SKM-1 treated with dmso at 0.1 percent for 144 hours (cell line): ENCODE data around the gene PFKL.
"Not testable (repeated sequence)": the region's sequence is repeated elsewhere in the genome, so short reads cannot be mapped to it uniquely, and the experiment has no call there.

Source experiments
- DNase-seq: peaks from one replicate; lab custom pipeline; 2025; ENCODE audit not compliant: unreplicated experiment; lab: John Stamatoyannopoulos, UW

PFKL gene

DNA sequence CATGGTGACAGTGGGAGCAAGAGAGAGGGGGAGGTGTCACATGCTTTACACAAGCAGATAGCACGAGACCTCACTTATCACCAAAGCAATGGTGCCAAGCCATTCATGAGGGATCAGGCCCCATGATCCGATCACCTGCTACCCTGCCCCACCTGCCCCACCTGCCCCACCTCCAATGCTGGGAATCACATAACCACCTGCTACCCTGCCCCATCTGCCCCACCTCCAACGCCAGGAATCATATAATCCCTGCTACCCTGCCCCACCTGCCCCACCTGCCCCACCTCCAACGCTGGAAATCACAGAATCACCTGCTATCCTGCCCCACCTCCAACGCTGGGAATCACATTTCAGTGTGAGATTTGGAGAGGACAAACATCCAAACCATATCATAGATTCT, 24.8 kb upstream of the PFKL start:
- no peak for DNase-seq

DNA sequence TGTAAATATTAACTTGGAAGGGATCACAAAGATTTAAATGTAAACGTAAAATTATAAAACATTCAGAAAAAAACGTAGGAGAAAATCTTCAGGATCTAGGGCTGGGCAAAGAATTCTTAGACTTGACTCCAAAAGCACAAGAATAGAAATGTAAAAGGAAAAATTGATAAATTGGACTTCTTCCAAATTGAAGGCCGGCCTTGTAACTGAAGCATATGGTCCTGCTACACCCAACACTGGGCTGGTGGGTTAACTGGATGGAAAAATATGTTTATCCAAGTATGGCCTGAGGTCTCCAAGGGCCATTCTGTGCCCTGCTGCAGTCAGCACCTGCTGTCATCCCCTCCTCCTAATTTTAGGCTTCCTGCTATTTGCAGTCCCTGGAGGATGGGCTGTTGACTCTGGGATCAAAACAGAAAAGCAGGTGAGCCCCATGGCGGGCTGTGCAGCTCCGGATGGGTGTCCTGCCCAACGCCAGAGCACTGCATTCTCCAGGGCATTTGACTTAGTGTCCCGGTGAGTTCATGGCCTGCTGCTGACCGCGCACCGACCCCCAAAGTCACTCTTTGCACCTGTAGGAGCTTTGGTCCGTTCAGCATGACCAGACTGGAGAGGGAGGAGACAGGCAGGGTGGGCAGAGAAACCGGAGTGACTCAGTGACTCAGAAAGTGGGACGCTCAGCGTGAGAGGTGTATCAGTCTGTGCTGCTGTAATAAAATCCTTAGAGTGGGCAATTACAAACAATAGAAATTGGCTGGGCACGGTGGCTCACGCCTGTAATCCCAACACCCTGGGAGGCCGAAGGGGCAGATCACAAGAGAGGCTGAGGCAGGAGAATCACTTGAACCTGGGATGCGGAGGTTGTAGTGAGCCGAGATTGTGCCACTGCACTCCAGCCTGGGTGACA, 20.2 kb upstream of the PFKL start:
- DNase-seq = no peak

DNA sequence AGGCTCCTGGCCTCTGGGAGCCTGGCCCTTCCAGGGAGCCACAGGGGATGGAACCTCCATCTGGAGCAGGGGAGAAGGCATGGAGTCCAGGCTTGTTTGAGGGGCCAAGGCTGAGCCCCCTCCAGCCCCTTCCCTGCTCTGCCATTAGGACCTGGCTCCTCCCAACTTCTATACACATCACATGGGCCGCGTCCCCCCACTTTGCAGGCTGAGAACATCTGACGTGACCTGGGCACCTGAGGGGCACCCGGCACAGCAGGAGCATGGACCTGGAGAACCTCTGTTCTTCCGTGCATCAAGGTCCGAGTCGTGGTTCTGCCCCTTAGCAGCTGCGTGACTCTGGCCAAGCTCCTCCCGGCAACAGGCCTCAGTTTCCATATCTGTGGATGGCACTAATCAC, 18.1 kb upstream of the PFKL start:
- no peak for DNase-seq

DNA sequence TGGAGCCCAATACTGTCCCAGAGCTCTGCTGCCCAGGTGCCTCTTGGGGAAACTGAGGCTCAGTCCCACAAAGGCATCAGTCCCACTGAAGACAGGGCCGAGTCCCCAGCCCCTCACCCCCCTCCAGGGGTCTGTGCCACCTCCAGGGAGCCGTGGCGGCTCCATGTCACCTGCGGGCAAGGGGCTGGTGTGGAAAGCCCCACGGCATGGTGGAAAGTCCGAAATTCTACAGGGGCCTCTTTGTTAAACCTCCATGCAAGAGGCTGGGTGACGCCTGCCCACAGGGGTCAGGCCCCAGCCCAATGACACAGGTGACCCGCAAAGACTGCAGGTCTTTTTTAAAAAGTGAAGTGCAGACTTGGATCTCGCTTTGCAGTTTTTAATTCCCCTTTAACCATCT, 17.5 kb upstream of the PFKL start:
- DNase-seq = no peak

DNA sequence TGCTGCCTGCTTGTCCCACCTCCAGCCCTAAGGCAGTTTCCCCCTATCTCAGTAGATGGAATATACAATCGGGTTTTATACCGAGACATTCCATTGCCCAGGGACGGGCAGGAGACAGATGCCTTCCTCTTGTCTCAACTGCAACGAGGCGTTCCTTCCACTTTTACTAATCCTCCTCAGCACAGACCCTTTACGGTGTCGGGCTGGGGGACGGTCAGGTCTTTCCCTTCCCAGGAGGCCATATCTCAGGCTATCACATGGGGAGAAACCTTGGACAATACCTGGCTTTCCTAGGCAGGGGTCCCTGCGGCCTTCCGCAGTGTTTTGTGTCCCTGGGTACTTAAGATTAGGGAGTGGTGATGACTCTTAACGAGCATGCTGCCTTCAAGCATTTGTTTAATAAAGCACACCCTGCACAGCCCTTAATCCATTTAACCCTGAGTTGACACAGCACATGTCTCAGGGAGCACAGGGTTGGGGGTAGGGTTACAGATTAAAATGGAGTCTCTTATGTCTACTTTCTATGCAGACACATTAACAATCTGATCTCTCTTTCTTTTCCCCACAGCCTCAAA, 16.6 kb upstream of the PFKL start:
- not testable (repeated sequence) for DNase-seq

DNA sequence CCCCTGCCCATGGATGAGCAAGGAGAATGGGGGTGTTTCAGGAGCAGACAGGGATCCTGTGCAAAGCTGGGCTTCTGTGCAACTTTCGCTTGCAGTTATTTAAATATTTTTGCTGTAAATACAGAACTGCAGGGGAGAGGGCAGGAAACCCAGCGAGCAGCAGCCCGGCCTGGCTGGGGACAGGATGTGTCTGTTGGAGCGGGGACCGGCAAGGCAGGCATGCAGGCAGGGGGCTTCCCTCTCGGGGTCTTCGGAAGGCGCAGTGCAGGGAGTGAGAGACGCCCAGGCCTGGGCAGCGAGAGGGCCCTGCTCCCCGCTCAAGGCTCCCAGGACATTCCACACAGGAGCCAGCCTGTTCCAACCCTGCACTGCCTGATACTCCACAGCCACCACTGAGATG, 15.9 kb upstream of the PFKL start:
- DNase-seq = no peak

DNA sequence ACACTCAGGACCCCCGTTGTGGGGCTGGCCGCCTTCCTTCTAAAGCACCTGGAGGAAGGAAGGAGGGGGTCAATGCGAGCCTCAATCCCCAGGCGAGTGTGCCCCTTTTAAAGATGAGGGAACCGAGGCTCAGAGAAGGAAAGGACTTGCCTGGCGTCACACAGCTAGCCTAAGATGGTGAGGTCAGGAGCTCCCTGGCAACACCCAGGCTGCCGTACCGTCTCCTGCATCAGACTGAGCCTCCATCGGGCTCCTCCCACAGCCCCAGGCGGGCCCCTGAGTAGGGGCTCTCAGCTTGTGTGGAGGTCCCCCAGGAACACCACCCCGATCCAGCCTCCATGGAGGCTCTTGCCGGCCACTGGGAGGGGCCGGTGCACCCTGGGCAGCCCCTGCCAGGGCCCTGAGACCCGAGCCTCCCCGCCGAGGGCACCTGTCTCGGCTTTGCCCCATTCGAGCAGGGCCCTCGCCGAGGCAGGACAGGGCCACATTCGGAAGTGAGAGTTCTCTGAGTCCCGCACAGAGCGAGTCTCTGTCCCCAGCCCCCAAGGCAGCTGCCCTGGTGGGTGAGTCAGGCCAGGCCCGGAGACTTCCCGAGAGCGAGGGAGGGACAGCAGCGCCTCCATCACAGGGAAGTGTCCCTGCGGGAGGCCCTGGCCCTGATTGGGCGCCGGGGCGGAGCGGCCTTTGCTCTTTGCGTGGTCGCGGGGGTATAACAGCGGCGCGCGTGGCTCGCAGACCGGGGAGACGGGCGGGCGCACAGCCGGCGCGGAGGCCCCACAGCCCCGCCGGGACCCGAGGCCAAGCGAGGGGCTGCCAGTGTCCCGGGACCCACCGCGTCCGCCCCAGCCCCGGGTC, 14.5 kb upstream of the PFKL start, which contains the start of gene AIRE:
AIRE (plus strand) TSS at position 739 of the 855 bp plus-strand sequence. CDS start 131 bp downstream, outside the sequence.
- DNase-seq = no peak

DNA sequence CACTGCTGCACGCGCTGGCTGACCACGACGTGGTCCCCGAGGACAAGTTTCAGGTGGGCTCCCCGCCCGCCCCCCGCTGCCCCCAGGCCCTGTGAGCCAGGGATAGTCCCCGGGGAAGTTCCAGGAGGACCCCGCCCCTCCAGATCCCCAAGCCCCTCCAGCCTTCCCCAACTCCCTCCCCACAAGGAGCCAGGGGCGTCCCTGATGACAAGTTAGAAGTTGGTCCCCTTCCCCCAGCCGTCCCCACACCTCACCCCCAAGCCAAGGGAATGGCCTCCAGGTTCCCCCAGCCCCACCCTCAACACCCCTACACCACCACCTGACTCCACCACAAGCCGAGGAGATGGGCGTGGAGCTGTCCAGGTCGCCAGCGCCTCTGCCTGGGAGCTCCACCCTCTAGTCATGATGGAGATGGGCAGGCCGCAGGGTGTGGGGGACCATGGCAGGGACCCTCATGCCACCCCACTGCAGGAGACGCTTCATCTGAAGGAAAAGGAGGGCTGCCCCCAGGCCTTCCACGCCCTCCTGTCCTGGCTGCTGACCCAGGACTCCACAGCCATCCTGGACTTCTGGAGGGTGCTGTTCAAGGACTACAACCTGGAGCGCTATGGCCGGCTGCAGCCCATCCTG, 13.7 kb upstream of the PFKL start:
- DNase-seq = no peak

DNA sequence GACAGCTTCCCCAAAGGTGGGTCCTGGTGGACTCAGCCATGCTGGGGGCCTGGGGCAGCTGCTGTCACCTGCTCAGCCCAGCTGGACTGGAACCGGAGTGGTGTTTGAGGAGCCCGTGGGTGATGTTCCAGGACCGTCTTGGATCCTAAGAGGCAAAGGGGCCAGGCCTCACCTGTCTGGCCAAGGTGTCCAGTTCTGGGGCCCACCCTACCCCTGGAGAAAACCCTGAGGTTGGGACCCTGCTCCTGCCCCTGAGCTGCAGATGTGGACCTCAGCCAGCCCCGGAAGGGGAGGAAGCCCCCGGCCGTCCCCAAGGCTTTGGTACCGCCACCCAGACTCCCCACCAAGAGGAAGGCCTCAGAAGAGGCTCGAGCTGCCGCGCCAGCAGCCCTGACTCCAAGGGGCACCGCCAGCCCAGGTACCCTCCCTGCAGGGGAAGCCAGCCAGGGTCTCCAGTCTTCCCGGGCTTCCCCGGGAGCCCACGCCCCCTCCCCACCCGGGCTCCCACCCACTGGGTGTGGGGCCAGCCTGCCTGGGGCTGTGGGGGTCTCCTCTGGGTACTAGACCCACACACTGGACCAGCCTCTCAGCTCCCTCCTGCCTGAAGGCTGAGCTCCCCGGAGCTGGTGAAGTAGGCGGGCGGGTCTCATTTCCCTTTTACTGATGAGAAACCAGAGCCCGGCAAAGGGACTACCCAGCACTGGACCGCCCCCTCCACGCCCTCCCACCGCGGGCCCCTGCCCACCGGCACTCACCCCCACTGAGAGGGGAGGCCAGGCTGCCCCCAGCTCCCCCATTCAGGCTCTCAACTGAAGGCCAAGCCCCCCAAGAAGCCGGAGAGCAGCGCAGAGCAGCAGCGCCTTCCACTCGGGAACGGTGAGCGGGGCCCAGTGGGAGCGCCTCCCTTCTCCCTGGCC, 12.9 kb upstream of the PFKL start:
- DNase-seq = no peak

DNA sequence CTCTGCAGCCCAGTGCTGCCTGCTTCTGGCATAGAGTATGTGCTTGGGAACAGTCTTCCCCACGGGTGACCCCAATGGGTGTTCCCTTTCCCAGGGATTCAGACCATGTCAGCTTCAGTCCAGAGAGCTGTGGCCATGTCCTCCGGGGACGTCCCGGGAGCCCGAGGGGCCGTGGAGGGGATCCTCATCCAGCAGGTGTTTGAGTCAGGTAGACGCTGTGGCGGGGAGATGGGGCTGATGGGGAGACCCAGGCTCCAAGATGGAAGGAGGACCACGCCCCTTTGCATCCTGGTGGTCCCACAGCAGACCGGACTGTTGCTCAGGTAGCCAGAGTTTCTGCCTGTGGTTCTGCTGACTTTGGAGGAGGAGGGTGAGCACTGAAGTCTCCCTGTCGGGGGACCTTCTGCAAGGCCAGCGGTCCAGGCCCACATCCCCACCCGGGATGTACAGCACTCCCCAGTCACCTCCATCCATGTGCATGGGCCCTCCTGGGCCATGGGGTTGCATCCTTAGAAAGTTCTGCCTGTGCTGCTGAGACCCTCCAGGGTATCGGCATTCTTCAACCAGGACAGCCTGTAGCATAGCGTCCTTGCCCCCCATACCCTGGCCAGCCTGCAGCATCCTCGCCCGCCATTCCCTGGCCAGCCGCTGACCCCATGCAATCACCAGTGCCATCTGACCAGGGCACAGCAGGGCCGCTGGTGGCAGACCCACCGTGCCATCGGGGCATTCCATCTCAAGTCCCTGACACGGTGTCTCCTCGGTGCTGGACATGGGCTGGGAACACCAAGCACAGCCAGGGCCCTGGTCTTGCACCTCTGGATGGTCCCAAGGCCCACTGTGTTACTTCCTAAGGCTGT, 11.4 kb upstream of the PFKL start:
- DNase-seq = no peak

DNA sequence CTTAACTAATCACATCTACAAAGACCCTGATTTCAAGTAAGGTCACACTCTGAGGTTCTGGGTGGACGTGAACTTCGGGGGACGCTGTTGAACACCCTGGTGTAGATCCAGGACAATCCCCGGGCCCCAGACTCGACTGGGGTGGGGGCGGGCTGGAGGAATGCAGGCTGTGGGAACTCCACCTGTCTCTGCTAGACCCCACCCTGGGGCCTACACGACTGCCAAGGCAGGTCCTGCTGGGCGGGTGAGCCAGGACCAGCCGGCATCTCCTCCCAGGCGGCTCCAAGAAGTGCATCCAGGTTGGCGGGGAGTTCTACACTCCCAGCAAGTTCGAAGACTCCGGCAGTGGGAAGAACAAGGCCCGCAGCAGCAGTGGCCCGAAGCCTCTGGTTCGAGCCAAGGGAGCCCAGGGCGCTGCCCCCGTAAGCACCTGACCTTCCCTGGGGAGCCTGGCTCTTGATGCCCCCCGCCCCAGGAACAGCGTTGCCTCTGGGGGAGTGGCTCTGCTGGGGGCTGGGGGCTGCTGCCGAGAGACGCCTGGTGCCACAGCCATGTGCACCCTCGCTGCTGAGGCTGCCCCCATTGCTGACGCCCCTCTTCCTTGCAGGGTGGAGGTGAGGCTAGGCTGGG, 10.4 kb upstream of the PFKL start:
- no peak for DNase-seq

DNA sequence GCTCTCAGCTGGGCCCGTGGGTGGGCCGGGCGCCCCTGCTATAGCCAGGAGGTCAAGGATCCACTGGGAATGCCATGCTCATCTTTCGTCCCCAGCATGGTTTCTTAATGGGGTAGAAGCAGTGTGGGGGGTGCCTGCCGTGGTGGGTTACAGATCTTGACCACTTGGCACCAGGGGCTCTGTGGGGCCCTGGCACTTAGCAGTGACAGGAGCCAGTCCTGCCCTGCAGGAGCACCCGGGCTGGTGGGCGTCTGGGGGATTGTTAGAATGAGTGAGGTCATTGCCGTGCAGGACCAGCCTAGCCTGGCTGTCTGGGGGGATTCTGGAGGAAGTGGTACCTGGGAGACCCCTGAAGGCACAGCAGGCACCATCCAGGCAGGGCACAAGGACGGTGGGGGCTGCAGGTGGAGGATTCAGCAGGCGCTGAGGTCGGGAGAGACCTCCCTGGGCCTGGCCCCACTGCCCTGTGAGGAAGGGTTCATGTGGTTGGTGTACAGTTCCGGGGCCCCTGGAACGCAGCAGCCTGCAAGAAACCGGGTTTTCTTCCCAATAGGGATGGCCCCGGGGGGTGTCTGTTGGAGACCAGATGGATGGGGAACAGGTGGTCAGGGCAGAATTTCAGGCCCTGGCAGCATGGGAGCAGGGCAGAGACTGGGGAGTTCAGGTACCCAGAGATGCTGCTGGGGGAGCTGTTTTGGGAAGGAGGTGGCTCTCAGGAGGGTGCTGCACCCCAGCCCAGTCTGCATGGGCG, 9.4 kb upstream of the PFKL start:
- DNase-seq = no peak

DNA sequence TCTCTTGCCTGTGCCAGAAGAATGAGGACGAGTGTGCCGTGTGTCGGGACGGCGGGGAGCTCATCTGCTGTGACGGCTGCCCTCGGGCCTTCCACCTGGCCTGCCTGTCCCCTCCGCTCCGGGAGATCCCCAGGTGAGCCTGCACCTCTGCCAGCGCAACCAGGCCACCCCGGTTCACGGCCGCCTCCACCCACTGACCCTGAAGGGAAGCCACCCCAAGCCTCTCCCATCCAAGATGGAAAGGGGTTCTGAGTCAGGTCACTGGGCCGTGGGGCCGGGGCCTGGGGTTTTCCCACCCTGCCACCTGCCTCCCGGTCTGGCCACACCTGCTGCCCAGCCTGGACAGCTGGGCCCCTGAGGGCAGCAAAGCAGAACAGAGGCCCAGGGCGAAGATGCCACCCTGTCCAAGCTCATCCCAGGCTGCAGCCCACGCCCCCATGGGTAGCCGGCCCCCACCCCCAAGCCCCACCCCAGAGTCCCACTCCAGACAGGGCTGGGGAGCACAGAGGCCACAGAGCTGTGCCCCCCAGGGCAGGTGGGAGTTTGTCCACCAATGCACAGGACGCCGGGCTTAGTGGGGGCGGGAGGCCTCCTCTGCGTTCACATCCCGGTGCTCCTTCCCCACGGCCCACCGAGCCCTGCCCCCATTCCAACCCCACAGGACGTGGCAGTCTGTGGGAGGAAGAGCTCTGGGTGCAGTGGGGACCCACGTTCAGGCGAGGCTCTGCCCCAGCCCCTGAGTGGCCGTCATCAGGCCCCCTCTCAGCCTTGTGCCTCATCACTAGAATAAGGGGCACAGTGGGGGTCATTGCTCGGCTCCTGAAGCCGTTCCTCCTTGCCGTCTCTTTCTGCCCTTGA, 8.5 kb upstream of the PFKL start:
- DNase-seq = no peak

DNA sequence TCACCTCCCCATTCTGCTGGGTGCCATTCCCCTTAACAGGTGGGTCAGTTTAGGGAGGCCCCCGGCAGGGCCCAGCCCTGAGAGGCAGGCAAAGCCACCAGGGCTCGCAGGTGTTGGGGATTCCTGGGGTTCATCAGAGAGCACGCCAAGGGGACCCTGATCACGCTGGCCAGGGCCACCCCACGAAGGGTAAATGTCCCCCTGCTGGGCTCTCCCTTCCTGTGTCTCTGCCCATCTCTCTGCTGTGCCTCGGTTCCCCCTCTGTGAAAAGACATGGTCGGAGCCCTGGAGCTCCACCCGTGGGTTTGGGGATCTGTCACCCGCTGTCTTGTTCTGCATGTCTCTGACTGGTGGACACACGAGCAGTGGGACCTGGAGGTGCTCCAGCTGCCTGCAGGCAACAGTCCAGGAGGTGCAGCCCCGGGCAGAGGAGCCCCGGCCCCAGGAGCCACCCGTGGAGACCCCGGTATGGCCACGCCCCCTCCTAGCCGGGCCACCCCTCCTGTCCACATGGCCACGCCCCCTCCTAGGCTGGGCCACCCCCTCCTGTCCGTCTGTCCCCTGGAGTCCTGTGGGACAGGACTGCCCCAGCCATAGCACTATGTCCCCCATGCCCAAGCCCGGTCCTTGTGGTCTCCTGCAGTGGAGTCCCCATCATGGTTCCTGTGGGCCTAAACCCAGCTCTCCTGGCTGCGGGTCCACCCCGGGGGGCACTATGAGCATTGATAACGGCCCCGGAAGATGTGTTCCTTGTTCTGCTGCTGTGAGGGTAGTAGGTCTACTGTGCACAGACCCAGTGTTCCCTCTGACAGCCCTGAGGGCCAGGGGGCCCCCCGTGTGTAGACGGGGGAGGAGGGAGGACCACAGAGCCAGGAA, 7.7 kb upstream of the PFKL start:
- no peak for DNase-seq

DNA sequence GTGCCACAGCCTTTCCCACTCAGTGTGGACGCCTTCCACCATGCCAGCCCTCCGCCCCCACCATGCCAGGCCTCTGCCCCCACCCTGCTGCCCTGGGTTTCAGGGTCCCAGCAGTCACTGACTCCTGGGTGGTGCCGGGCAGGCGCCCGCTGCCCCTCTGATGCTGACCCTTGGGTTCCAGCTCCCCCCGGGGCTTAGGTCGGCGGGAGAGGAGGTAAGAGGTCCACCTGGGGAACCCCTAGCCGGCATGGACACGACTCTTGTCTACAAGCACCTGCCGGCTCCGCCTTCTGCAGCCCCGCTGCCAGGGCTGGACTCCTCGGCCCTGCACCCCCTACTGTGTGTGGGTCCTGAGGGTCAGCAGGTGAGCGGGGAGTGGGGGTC, 7.0 kb upstream of the PFKL start:
- DNase-seq = no peak

DNA sequence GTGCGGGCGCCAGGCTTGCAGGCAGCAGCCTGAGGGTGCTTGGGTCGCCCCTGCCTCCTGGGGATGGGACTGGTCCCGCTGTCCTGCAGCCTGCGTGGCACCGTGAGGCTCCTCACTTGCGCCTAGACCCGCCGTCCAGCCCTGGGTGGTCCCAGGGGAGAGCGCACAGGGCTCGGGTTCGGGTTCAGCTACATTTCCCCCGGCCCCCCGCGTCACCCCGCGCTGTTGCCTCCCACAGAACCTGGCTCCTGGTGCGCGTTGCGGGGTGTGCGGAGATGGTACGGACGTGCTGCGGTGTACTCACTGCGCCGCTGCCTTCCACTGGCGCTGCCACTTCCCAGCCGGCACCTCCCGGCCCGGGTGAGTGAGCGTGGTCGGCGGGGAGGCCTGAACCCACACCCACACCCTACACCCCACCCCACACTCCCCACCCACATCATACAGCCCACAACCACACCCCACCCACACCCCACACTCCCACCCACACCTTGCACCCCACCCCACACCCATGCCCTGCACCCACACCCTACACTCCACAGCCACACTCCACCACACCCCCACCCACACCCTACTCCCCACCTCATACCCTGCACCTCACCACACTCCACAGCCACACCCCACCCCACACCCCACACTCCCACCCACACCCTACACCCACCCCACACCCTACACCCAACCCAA, 6.2 kb upstream of the PFKL start:
- DNase-seq = no peak
